K562 (cell line): ENCODE measurements around the gene TOMM70. TPM values are rescaled to one million over a fixed set of nuclear protein-coding genes. Genes with fewer than 3 reads are reported as not detected.

Source experiments
- ELF1 ChIP-seq: fragments of 200-800 bp; sonication (Bioruptor generic); IDR thresholded peaks from 2 replicates; pipeline ENCODE4 v1.6.1; 2016; ENCODE audit warnings: missing genetic modification characterization, missing compliant biosample characterization
- FOSL1 ChIP-seq: fragments of 200-800 bp; sonication (Bioruptor generic); conservative IDR thresholded peaks from 2 replicates; pipeline ENCODE4 v1.6.1; 2016; ENCODE audit warnings: missing genetic modification characterization, missing compliant biosample characterization
- FOXA3 ChIP-seq, 2 experiments: fragments of 450-650 bp in 1 of 2; sonication (generic) in 1 of 2; formaldehyde crosslinking; IDR thresholded peaks in 1 of 2; conservative IDR thresholded peaks in 1 of 2; 2 replicates each; pipeline versions ENCODE4 v1.4.0 to v1.8.0; 2020 to 2022; ENCODE audit warnings: mild to moderate bottlenecking in 2 of 2, missing genetic modification reagents in 1 of 2
- FOXK2 ChIP-seq, 2 experiments: fragments of 450-650 bp; IDR thresholded peaks in 1 of 2; conservative IDR thresholded peaks in 1 of 2; 2 replicates each; pipeline ENCODE4 v1.6.1; 2016; ENCODE audit warnings: low read depth in 2 of 2, mild to moderate bottlenecking in 1 of 2
- GABPA ChIP-seq: fragments of 200-800 bp; sonication (Bioruptor generic); conservative IDR thresholded peaks from 2 replicates; pipeline ENCODE4 v1.6.1; 2016; ENCODE audit warnings: low read depth, missing genetic modification characterization, missing compliant biosample characterization
- HLTF ChIP-seq: fragments of 450-650 bp; IDR thresholded peaks from 2 replicates; pipeline ENCODE4 v1.6.1; 2016
- MXI1 ChIP-seq: IDR thresholded peaks from 2 replicates; pipeline ENCODE4 v1.6.1; 2011; ENCODE audit warnings: low read depth, mild to moderate bottlenecking, improper control_type of control experiment, low read length
- NCOA1 ChIP-seq: fragments of 450-650 bp; IDR thresholded peaks from 2 replicates; pipeline ENCODE4 v1.6.1; 2016; ENCODE audit warnings: low read depth
- NR2C2 ChIP-seq, 2 experiments: fragments of 200-800 bp in 1 of 2; sonication (Bioruptor generic) in 1 of 2; sonication (generic) in 1 of 2; formaldehyde crosslinking in 1 of 2; IDR thresholded peaks; 2 replicates each; pipeline versions ENCODE4 v1.6.1 to v1.8.0; 2016 to 2022; ENCODE audit warnings: mild to moderate bottlenecking in 1 of 2, missing compliant biosample characterization in 1 of 2, missing genetic modification characterization in 1 of 2, missing genetic modification reagents in 1 of 2
- PHF8 ChIP-seq: fragments of 200-600 bp; sonication (generic); IDR thresholded peaks from 2 replicates; pipeline ENCODE4 v1.6.1; 2012; ENCODE audit warnings: mixed run types, mild to moderate bottlenecking, inconsistent platforms, low read length, moderate library complexity, borderline replicate concordance
- RBM34 ChIP-seq: fragments of 200-400 bp; formaldehyde crosslinking; IDR thresholded peaks from 2 replicates; pipeline ENCODE4 v1.6.1; 2018; ENCODE audit warnings: low read length, borderline replicate concordance; ENCODE audit not compliant: insufficient read depth
- SMAD1 ChIP-seq: fragments of 150-350 bp; IDR thresholded peaks from 2 replicates; pipeline ENCODE4 v1.6.1; 2014; ENCODE audit warnings: low read length, low read depth; ENCODE audit not compliant: partially characterized antibody
- SMARCA4 ChIP-seq: fragments of 450-650 bp; IDR thresholded peaks from 2 replicates; pipeline ENCODE4 v1.6.1; 2016
- SUPT5H ChIP-seq: fragments of 450-650 bp; IDR thresholded peaks from 2 replicates; pipeline ENCODE4 v1.6.1; 2016
- polyA plus RNA-seq, 8 experiments: library from polyadenylated mRNA; depleted of rRNA in 4 of 8; stranded (reverse) in 5 of 8; unstranded in 3 of 8; fragments of >200 nt; fragmentation: Nextera tagmentation in 2 of 8; fragmentation: Illumina TruSeq in 1 of 8; extraction: Ambion mirVana in 2 of 8; extraction: Trizol in 1 of 8; gene quantifications; 2 replicates each; pipeline versions ENCODE4 v1.2.1 to v1.2.3, GENCODE V29; 2011 to 2014; ENCODE audit warnings: inconsistent platforms in 1 of 8, missing spikeins in 1 of 8
- total RNA-seq, 7 experiments: library from RNA; depleted of rRNA in 6 of 7; stranded (reverse); fragments of >200 nt in 6 of 7; fragmentation: Illumina TruSeq in 2 of 7; extraction: Trizol in 2 of 7; gene quantifications; 2 replicates each; pipeline versions ENCODE4 v1.2.1 to v1.2.3, GENCODE V29; 2011 to 2021; ENCODE audit warnings: low replicate concordance in 1 of 7
- TF ChIP-seq, protein P1 (sequence below): fragments of 200-800 bp; sonication (Bioruptor generic); IDR thresholded peaks from 2 replicates; pipeline ENCODE4 v1.6.1; 2017; ENCODE audit warnings: missing genetic modification characterization, missing compliant biosample characterization
- TF ChIP-seq, protein P2 (sequence below): fragments of 450-650 bp; conservative IDR thresholded peaks from 2 replicates; pipeline ENCODE4 v1.6.1; 2016; ENCODE audit warnings: missing genetic modification characterization, low read depth, mild to moderate bottlenecking, missing compliant biosample characterization, moderate library complexity
- TF ChIP-seq, protein P3 (sequence below): fragments of 250-450 bp; sonication (Bioruptor Pico); IDR thresholded peaks from 2 replicates; pipeline ENCODE4 v1.4.0; 2020; ENCODE audit warnings: mild to moderate bottlenecking
- TF ChIP-seq, protein P4 (sequence below): fragments of 450-650 bp; IDR thresholded peaks from 2 replicates; pipeline ENCODE4 v1.6.1; 2014; ENCODE audit warnings: low read depth, mild to moderate bottlenecking, moderate library complexity, borderline replicate concordance
- TF ChIP-seq, protein P5 (sequence below): sonication (generic); formaldehyde crosslinking; IDR thresholded peaks from 2 replicates; pipeline ENCODE4 v1.8.1; 2023; ENCODE audit warnings: mild to moderate bottlenecking, missing genetic modification reagents, moderate library complexity

TOMM70 gene
- total and polyA plus RNA-seq, 9 of the 15 experiments (the other 6 are each of a cell fraction or from before 2014, with no cell fraction given): 17.5 to 75.6 (median 54.9) TPM

DNA sequence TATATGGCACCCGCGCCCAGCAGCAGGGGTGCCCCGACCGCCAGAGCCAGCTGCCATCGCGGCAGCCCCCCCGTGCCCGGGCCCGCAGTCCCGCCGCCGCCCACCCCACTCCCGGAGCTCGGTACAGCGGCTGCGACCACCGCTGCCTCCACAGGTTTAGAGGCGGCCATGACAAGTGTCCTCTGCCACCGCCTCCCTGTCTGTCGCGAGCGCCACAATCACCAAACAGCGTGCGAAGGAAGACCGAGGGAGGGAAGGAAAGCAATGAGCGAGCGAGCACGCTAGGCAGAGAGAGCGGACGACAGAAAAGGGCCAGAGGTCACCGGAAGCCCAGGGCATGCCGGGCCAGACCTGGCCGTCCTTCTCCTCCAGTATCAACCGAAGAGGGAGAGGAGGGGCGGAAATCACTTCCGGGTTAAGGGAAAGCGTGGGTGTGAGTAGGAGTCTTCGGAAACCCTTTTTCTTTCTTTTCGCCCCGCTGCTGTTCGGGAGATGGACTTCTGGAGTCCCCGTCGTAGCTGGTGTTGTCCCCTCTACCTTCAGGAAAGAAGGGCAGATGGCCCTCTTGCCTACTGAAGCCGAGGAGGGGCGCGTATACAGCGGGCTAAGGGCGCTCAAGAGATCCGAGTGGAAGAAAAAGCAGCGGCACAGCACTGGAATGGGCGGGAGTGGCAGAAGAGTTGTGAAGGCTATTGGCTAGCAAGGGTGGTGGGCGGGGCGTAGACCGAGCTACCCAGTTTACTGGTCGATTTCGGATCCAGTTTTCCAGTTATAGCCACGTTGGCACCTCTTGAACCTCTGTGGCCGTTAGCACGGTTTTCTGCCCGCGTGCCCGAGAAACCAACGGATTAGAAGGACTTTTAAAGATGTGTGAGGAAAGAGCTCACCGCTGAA lies at the start of gene TOMM70, which contains the start of gene LNP1 (continued):
- TF ChIP-seq GABPA (tag): peak; percentile 97
- TF ChIP-seq NCOA1: peak; percentile 25; the same call in 1 of the 2 replicates
- TF ChIP-seq, protein P1, sequence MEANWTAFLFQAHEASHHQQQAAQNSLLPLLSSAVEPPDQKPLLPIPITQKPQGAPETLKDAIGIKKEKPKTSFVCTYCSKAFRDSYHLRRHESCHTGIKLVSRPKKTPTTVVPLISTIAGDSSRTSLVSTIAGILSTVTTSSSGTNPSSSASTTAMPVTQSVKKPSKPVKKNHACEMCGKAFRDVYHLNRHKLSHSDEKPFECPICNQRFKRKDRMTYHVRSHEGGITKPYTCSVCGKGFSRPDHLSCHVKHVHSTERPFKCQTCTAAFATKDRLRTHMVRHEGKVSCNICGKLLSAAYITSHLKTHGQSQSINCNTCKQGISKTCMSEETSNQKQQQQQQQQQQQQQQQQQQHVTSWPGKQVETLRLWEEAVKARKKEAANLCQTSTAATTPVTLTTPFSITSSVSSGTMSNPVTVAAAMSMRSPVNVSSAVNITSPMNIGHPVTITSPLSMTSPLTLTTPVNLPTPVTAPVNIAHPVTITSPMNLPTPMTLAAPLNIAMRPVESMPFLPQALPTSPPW: peak; percentile 74
- TF ChIP-seq, protein P2, sequence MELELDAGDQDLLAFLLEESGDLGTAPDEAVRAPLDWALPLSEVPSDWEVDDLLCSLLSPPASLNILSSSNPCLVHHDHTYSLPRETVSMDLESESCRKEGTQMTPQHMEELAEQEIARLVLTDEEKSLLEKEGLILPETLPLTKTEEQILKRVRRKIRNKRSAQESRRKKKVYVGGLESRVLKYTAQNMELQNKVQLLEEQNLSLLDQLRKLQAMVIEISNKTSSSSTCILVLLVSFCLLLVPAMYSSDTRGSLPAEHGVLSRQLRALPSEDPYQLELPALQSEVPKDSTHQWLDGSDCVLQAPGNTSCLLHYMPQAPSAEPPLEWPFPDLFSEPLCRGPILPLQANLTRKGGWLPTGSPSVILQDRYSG (tag): no peak
- 0 out of 2 replicates have a peak, but pooled peaks have one; percentile 37 for TF ChIP-seq MXI1
- peak in 1 of 2 experiments; percentile 70; a peak in 2 of 4 replicates for TF ChIP-seq FOXK2 (conservative IDR thresholded peaks at IDR 0.05 in 1 of 2, IDR thresholded peaks at IDR 0.05 in 1 of 2; ENCODE audit: low read depth in 2 of 2)
- peak; percentile 85 for TF ChIP-seq ELF1 (tag)
- peak; percentile 89 for TF ChIP-seq SUPT5H
- TF ChIP-seq, protein P3, sequence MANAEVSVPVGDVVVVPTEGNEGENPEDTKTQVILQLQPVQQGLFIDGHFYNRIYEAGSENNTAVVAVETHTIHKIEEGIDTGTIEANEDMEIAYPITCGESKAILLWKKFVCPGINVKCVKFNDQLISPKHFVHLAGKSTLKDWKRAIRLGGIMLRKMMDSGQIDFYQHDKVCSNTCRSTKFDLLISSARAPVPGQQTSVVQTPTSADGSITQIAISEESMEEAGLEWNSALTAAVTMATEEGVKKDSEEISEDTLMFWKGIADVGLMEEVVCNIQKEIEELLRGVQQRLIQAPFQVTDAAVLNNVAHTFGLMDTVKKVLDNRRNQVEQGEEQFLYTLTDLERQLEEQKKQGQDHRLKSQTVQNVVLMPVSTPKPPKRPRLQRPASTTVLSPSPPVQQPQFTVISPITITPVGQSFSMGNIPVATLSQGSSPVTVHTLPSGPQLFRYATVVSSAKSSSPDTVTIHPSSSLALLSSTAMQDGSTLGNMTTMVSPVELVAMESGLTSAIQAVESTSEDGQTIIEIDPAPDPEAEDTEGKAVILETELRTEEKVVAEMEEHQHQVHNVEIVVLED (CRISPR knock-in tag): 0 out of 2 replicates have a peak, but pooled peaks have one; percentile 50
- TF ChIP-seq RBM34: no peak
- peak; percentile 12; the same call in 1 of the 2 replicates for TF ChIP-seq FOSL1 (tag)
- peak; percentile 93 for TF ChIP-seq PHF8
- TF ChIP-seq, protein P4, sequence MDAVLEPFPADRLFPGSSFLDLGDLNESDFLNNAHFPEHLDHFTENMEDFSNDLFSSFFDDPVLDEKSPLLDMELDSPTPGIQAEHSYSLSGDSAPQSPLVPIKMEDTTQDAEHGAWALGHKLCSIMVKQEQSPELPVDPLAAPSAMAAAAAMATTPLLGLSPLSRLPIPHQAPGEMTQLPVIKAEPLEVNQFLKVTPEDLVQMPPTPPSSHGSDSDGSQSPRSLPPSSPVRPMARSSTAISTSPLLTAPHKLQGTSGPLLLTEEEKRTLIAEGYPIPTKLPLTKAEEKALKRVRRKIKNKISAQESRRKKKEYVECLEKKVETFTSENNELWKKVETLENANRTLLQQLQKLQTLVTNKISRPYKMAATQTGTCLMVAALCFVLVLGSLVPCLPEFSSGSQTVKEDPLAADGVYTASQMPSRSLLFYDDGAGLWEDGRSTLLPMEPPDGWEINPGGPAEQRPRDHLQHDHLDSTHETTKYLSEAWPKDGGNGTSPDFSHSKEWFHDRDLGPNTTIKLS: peak; percentile 99
- TF ChIP-seq, protein P5, sequence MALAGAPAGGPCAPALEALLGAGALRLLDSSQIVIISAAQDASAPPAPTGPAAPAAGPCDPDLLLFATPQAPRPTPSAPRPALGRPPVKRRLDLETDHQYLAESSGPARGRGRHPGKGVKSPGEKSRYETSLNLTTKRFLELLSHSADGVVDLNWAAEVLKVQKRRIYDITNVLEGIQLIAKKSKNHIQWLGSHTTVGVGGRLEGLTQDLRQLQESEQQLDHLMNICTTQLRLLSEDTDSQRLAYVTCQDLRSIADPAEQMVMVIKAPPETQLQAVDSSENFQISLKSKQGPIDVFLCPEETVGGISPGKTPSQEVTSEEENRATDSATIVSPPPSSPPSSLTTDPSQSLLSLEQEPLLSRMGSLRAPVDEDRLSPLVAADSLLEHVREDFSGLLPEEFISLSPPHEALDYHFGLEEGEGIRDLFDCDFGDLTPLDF (CRISPR knock-in tag): 0 out of 2 replicates have a peak, but pooled peaks have one; percentile 19
- TF ChIP-seq SMAD1: peak; percentile 25
- 0 out of 2 replicates have a peak, but pooled peaks have one; percentile 32 for TF ChIP-seq HLTF
- no peak for TF ChIP-seq FOXA3 (CRISPR knock-in tag; conservative IDR thresholded peaks at IDR 0.05 in 1 of 2, IDR thresholded peaks at IDR 0.05 in 1 of 2)
- 0 out of 2 replicates have a peak, but pooled peaks have one; percentile 24 for TF ChIP-seq SMARCA4
- peak; percentile 98 for TF ChIP-seq NR2C2 (CRISPR knock-in tag; IDR thresholded peaks at IDR 0.05)
- peak; percentile 99 for TF ChIP-seq NR2C2 (tag; IDR thresholded peaks at IDR 0.05)
